HFFc6 (cell line): ENCODE measurements around the gene CDC5L. TPM values are rescaled to one million over a fixed set of nuclear protein-coding genes. Genes with fewer than 3 reads are reported as not detected.
A peak's percentile ranks its signal among the peaks of the same experiment; 100 is the strongest.

Source experiments
- DNase-seq: peaks from one replicate; pipeline ENCODE4 v3.0.0-alpha.2; 2018
- H3K27ac Mint-ChIP-seq: 2 replicates; pipeline ENCODE4 v1.8.0; 2020; ENCODE audit warnings: mild to moderate bottlenecking, mixed read lengths
- H3K27me3 Mint-ChIP-seq: 2 replicates; pipeline ENCODE4 v1.8.0; 2021; ENCODE audit warnings: mild to moderate bottlenecking, moderate library complexity, mixed read lengths; ENCODE audit not compliant: insufficient read depth
- H3K36me3 Mint-ChIP-seq: 2 replicates; pipeline ENCODE4 v1.8.0; 2021; ENCODE audit warnings: low read depth, mixed read lengths
- H3K4me1 Mint-ChIP-seq: 2 replicates; pipeline ENCODE4 v1.8.0; 2020; ENCODE audit warnings: low read depth, mixed read lengths
- H3K4me3 Mint-ChIP-seq: 2 replicates; pipeline ENCODE4 v1.8.0; 2020; ENCODE audit warnings: mild to moderate bottlenecking, moderate library complexity, mixed read lengths
- H3K9me3 Mint-ChIP-seq: 2 replicates; pipeline ENCODE4 v1.8.0; 2020; ENCODE audit warnings: mild to moderate bottlenecking, mixed read lengths
- CTCF ChIP-seq: fragments of 200-600 bp; sonication (generic); IDR thresholded peaks from 2 replicates; pipeline ENCODE4 v1.5.0; 2021; ENCODE audit warnings: antibody characterized with exemption, mild to moderate bottlenecking
- total RNA-seq, 6 experiments: library from RNA; stranded (reverse); fragmentation: NEBNext Ultra II Directional; extraction: Animal tissue kit (Norgen Biotek cat#: 25700); gene quantifications; 2 replicates in 1 of 6; 3 replicates in 5 of 6; pipeline ENCODE4 v1.2.3, GENCODE V29; 2021

CDC5L gene
- total RNA-seq, 6 experiments from 2014 or later = 17.9 to 23.5 (median 21.6) TPM

GRCh38 chr6:44463728-44464450 is 76.4 kb downstream of the CDC5L start:
- no peaks in the 10 kb centered on the region for H3K36me3 Mint-ChIP-seq
- no peak for DNase-seq
- H3K9me3 Mint-ChIP-seq = no peaks in the 10 kb centered on the region
- H3K4me1 Mint-ChIP-seq = peaks cover 22% of the 10 kb centered on the region
- no peak for TF ChIP-seq CTCF
- no peak overlapping the region for H3K27ac Mint-ChIP-seq
- no peak overlapping the region for H3K4me3 Mint-ChIP-seq
- H3K27me3 Mint-ChIP-seq = peaks cover 2% of the 10 kb centered on the region; the same call in 1 of the 2 replicates

GRCh38 chr6:44464527-44465310 is 77.2 kb downstream of the CDC5L start:
- peak; percentile 25 for DNase-seq
- Mint-ChIP-seq H3K27me3 (peaks cover 2% of the 10 kb centered on the region; the same call in 1 of the 2 replicates), H3K36me3 (no peaks in the 10 kb centered on the region), H3K4me1 (peaks cover 25% of the 10 kb centered on the region), H3K27ac (no peak overlapping the region), H3K4me3 (no peak overlapping the region), H3K9me3 (no peaks in the 10 kb centered on the region)
- no peak for TF ChIP-seq CTCF

GRCh38 chr6:44466955-44467354 is 79.4 kb downstream of the CDC5L start:
- DNase-seq = no peak
- H3K36me3 Mint-ChIP-seq = no peaks in the 10 kb centered on the region
- H3K27me3 Mint-ChIP-seq = peaks cover 2% of the 10 kb centered on the region; the same call in 1 of the 2 replicates
- peaks cover 25% of the 10 kb centered on the region for H3K4me1 Mint-ChIP-seq
- no peak overlapping the region for H3K27ac Mint-ChIP-seq
- H3K9me3 Mint-ChIP-seq = no peaks in the 10 kb centered on the region
- TF ChIP-seq CTCF = no peak
- H3K4me3 Mint-ChIP-seq = no peak overlapping the region

GRCh38 chr6:44468835-44469234 is 81.3 kb downstream of the CDC5L start:
- no peak overlapping the region for H3K4me3 Mint-ChIP-seq
- H3K36me3 Mint-ChIP-seq = no peaks in the 10 kb centered on the region
- no peaks in the 10 kb centered on the region for H3K9me3 Mint-ChIP-seq
- peaks cover 22% of the 10 kb centered on the region for H3K4me1 Mint-ChIP-seq
- H3K27ac Mint-ChIP-seq = no peak overlapping the region
- TF ChIP-seq CTCF = no peak
- H3K27me3 Mint-ChIP-seq = no peaks in the 10 kb centered on the region
- no peak for DNase-seq

- H3K27me3 Mint-ChIP-seq = peaks cover 1% of the 10 kb centered on the region
- DNase-seq = no peak
- H3K36me3 Mint-ChIP-seq = no peaks in the 10 kb centered on the region
- no peaks in the 10 kb centered on the region for H3K9me3 Mint-ChIP-seq
- H3K4me1 Mint-ChIP-seq = peaks cover 19% of the 10 kb centered on the region
- H3K4me3 Mint-ChIP-seq = no peak overlapping the region
- H3K27ac Mint-ChIP-seq = no peak overlapping the region
- peak; percentile 53 for TF ChIP-seq CTCF
These were observed 82.6 kb downstream of the CDC5L start for GRCh38 chr6:44470115-44470464.
